HL-60 (cell line): ENCODE results near the gene PLAAT2.

Source experiments
- DNase-seq, 2 experiments: peaks; one replicate each; pipeline ENCODE4 v3.0.0-alpha.2; 2010 to 2020; ENCODE audit warnings: low read depth in 1 of 2, low spot score in 1 of 2
- H3K27ac ChIP-seq: fragments of 250-450 bp; sonication (Bioruptor Pico); replicated peaks from 2 replicates; pipeline ENCODE4 v1.5.1; 2020; ENCODE audit warnings: mild to moderate bottlenecking, moderate library complexity
- H3K27me3 ChIP-seq: fragments of 250-450 bp; sonication (Bioruptor Pico); 2 replicates; pipeline ENCODE4 v1.5.1; 2021; ENCODE audit warnings: mild to moderate bottlenecking, moderate library complexity; ENCODE audit not compliant: insufficient read depth, poor library complexity, severe bottlenecking
- H3K4me3 ChIP-seq: replicated peaks from 2 replicates; pipeline ENCODE4 v1.5.1; 2011; ENCODE audit warnings: mild to moderate bottlenecking, control low read depth, low read length; ENCODE audit not compliant: insufficient read depth
- GABPA ChIP-seq: IDR thresholded peaks from 2 replicates; pipeline ENCODE4 v1.6.1; 2012; ENCODE audit warnings: low read depth
- POLR2AphosphoS5 ChIP-seq: IDR thresholded peaks from 2 replicates; pipeline ENCODE4 v1.6.1; 2012; ENCODE audit warnings: low read depth
- REST ChIP-seq: IDR thresholded peaks from 2 replicates; pipeline ENCODE4 v1.6.1; 2012; ENCODE audit warnings: low read depth; ENCODE audit not compliant: insufficient replicate concordance
- SPI1 ChIP-seq: IDR thresholded peaks from 2 replicates; pipeline ENCODE4 v1.6.1; 2012; ENCODE audit warnings: low read depth, mild to moderate bottlenecking, borderline replicate concordance
- TF ChIP-seq, protein P1 (sequence below): IDR thresholded peaks from one replicate; pipeline ENCODE4 v1.5.1; 2011; ENCODE audit warnings: low read length, control low read depth, inconsistent platforms; ENCODE audit not compliant: insufficient read depth

PLAAT2 gene

DNA sequence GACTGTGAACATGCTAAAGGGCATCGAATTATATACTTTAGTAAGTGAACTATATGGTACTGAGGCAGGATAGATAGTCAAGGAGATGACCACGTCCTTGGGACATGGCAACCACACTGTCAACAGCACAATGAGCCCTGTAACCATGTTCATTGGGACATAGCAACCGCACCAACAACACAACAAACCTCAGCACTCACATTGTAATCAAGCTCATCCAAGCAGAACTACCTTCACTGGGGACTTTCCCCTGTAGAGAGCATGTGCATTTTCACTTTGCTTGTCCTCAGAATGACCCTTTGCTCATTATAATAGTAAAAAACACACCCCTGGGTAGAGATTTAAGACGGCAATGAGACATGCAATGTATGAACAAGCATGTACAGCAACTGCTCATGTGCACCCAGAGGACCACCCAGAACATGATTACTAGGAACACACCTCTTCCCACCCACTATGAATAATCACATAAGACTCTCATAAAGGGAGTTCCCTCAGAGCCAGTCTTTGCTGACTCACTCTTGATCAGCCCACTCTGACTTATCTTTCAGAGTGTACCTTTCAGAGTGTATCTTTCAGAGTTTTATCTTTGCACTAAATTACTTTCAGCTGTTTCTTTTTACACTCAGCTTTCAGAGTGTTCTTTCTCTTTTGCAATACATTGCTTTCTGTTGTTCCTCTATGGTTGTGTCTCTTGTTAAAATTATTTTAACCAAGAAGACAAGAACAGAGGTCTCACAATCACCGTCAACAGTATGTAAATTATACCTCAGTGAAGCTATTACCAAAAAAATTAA lies 4.1 kb upstream of the PLAAT2 start:
- TF ChIP-seq, protein P1, sequence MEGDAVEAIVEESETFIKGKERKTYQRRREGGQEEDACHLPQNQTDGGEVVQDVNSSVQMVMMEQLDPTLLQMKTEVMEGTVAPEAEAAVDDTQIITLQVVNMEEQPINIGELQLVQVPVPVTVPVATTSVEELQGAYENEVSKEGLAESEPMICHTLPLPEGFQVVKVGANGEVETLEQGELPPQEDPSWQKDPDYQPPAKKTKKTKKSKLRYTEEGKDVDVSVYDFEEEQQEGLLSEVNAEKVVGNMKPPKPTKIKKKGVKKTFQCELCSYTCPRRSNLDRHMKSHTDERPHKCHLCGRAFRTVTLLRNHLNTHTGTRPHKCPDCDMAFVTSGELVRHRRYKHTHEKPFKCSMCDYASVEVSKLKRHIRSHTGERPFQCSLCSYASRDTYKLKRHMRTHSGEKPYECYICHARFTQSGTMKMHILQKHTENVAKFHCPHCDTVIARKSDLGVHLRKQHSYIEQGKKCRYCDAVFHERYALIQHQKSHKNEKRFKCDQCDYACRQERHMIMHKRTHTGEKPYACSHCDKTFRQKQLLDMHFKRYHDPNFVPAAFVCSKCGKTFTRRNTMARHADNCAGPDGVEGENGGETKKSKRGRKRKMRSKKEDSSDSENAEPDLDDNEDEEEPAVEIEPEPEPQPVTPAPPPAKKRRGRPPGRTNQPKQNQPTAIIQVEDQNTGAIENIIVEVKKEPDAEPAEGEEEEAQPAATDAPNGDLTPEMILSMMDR, result no peak
- no peak for TF ChIP-seq REST
- H3K27ac ChIP-seq, result peak overlapping the region; percentile 36
- peak in 1 of 2 experiments; percentile 25 for DNase-seq
- no peak overlapping the region for H3K4me3 ChIP-seq
- no peaks in the 10 kb centered on the region for H3K27me3 ChIP-seq

GRCh38 chr11:63564784-63565350 lies 1.7 kb upstream of the PLAAT2 start:
- H3K27me3 ChIP-seq, result no peaks in the 10 kb centered on the region
- TF ChIP-seq, protein P1, result no peak
- no peak for TF ChIP-seq POLR2AphosphoS5
- no peak for TF ChIP-seq REST
- TF ChIP-seq GABPA, result no peak
- TF ChIP-seq SPI1, result peak; percentile 47
- no peak for DNase-seq
- no peak overlapping the region for H3K27ac ChIP-seq
- no peak overlapping the region for H3K4me3 ChIP-seq

- no peak for DNase-seq
- TF ChIP-seq, protein P1, result no peak
- TF ChIP-seq POLR2AphosphoS5 (no peak), REST (no peak)
- Histone ChIP-seq H3K4me3 (no peak overlapping the region), H3K27me3 (no peaks in the 10 kb centered on the region), H3K27ac (no peak overlapping the region)
Measured at GRCh38 chr11:63564056-63564774, 1.0 kb upstream of the PLAAT2 start.
